Fibroblast of skin of right quadriceps (primary cell): ENCODE data around the gene P2RX3.
"Not testable (repeated sequence)": the region's sequence is repeated elsewhere in the genome, so short reads cannot be mapped to it uniquely, and the experiment has no call there.

ENCODE experiments used
- DNase-seq: peaks from one replicate; pipeline ENCODE4 v3.0.0-alpha.2; 2013

The P2RX3 gene

GRCh38 chr11:57354699-57355098 is 16.5 kb downstream of the P2RX3 start:
- no peak for DNase-seq

DNA sequence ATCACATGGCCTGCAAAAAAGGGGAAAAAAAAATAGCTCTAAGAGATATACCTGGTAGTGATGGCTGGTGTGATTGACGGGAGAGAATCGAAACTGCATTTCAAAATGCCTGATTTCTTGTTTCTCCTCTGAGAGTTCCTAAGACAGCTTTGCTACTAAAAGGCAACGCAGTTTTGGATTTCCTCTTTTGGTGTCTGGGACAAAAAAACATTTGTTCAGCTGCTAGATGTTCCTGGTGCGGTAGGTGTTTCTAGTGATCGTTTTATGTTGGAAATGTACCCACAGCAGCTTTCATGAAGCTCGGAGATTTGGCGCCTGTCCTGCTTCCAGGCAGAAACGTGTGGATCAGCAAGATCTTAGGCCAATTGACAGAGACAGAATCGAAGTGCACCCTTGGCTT is 18.1 kb downstream of the P2RX3 start:
- no peak for DNase-seq

- no peak for DNase-seq
These were observed 19.2 kb downstream of the P2RX3 start for GRCh38 chr11:57357310-57357709.

DNA sequence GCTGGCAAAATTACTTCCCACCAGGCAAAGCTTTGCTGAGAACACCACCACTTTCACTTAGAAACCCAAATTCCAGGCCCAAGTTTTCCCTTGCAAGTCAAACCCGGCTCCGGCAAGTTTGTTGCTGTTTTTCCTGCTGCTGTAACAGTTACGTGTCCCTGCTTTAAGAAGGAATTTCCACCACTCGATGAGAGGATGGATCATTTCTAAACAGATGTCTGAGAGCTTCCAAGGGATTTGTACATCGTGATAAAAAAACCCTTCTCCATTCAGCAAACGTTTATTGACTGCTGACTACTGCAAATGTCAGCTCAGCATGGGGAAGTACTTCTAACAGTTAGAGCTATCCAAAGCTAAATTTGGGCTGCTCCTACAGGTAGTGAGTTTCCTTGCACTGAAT is 19.7 kb downstream of the P2RX3 start:
- DNase-seq, result peak; percentile 16

DNA sequence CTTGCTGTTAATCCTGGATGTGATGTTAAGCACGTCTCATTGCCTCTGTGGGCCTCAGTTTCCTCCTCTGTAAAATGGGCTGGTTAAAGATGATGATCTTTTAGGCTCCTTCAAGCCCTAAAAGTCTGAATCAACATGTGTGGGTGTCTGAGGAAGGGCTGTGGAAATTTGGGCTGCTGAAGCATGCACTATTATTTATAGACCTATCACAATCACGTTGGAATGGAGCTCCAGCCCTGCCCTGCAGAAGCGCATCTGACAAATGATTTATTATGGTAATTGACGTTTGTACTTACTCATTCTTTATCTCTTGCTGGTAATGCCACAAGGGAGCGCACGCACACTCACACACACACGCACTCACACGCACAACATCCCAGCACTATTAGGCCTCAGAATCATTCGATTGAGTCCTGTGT is 20.4 kb downstream of the P2RX3 start:
- DNase-seq, result peak; percentile 20

- DNase-seq, result no peak
These were observed 20.8 kb downstream of the P2RX3 start for GRCh38 chr11:57358991-57359390.

- DNase-seq, result no peak
These were observed 21.2 kb downstream of the P2RX3 start for GRCh38 chr11:57359396-57359795.

GRCh38 chr11:57359896-57360690 is 21.9 kb downstream of the P2RX3 start:
- no peak for DNase-seq

DNA sequence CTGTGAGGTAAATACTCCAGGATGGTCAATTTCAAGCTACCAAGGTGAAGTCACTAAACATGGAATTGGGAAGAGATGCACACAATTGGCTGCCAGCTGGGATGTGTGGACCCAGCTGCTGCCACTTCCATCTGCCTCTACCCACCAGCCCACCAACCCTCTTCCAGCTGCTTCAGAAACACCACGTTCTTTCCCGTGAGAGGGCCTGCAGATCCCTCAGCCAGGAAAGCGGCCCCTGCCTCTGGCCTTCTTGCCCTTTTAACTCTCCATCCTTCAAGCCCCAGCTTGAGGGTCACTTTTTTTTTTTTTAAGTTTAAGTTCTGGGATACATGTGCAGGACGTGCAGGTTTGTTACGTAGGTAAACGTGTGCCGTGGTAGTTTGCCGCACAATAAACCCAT is 22.8 kb downstream of the P2RX3 start:
- no peak for DNase-seq

DNA sequence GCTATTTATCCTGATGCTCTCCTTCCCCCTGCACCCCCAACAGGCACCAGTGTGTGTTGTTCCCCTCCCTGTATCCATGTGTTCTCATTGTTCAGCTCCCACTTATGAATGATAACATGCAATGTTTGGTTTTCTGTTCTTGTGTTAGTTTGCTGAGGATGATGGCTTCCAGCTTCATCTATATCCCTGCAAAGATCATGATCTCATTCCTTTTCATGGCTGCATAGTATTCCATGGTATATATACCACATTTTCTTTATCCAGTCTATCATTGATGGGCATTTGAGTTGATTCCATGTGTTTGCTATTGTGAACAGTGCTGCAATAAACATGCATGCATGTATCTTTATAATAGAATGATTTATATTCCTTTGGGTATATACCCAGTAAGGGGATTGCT is 23.3 kb downstream of the P2RX3 start:
- DNase-seq, result not testable (repeated sequence)

DNA sequence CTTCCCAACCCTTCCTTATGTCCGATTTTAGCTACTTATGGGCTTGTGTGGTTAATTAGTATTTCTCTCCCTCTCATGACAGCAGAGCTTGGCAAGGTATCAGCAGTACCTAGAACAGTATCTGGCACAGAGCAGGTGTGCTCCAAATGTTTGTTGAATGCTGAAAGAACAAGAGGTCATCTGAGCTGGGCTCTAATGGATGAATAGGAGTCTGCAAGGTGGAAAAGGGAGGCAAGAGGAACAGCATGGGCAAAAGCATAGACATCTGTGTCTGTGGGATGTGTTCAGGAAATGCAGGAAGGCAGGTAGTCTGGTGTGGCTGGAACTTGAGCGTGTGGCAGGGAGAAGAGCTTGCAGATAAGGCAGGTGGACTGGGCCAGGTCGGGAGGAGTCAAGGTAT is 23.8 kb downstream of the P2RX3 start:
- DNase-seq, result no peak

DNA sequence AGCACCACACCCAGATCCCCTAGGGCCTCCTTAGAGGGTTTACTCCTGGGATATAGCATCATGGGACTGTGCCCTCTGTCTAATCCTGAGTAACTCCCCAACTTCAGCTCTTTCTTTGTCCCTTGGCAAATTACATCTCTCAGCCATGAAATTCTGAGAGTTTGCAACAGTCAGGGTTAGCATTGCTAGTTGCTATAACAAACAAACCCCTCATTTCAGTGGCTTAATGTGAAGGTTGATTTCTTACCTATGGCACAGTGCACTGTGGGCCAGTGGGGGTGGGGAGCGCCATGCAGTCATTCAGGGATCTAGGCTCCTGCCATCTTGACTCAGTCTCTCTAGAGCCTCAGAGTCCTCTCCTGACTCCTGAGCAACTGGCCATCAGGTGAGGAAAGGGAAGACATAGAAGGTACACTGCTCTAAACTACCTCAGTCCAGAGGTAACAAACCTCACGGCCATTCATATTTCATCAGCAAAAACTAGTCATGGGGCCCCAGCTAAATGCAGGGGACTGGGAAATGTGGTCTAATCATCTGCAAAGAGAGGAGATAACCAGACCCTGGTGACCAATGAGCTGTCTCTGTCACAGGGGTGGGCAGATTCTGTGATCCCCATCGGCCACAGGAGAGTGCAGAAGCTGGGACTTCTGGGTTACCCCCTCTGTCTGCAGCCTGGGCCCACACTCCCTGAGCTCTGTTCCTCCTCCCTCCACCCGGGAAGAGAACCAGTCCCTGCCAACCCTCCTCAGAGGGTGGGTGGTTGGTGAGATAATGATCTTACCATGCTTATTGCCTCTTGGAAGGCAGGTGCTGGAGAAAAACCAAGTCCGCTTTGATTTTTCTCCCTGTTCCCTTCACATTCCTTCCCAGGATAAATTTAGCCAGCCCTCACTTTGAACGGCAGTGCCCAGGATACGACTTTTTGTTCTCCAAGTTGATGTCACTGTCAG is 25.3 kb downstream of the P2RX3 start:
- no peak for DNase-seq

DNA sequence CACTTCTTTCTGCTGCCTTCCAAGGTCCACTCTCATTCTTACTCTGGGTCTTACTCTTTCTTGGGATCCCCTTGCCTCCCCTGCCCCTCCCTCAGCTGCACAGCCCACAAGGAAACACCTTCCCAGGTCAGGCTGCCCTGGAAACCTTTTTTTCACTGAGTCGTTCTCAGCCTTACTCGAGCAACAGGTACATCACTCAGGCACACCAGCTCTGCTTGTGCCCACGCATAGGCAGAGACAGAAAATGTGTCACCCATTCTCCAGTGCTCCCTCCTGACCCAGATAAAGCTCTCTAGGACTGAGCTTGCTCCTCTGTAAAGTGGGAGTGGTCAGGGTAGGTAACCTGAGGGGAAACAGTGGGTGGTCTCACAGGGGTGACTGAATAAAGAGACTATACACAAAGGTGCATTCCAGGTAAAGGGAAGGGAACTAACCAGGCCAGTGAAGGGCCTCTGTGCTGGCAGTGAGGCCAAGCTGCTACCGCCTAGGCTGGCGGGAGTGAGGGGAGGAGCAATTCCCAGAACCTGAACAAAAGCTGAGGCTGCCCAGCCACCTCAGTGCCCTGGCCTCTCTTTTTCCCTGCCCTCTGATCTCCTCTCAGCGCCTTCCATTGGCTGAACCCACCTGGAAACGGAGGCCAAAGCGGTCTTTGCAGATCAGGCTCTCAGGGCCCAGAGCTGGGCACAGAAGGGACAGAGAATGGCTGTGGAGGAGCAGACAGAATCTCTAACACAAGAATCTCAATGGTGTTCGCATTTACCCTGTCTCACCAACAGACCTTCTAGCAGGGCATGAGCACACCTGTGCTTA is 26.9 kb downstream of the P2RX3 start:
- DNase-seq, result no peak

GRCh38 chr11:57368106-57368844 is 30.1 kb downstream of the P2RX3 start:
- DNase-seq, result no peak

GRCh38 chr11:57368845-57369232 is 30.7 kb downstream of the P2RX3 start:
- no peak for DNase-seq

GRCh38 chr11:57370251-57370650 is 32.1 kb downstream of the P2RX3 start:
- no peak for DNase-seq

DNA sequence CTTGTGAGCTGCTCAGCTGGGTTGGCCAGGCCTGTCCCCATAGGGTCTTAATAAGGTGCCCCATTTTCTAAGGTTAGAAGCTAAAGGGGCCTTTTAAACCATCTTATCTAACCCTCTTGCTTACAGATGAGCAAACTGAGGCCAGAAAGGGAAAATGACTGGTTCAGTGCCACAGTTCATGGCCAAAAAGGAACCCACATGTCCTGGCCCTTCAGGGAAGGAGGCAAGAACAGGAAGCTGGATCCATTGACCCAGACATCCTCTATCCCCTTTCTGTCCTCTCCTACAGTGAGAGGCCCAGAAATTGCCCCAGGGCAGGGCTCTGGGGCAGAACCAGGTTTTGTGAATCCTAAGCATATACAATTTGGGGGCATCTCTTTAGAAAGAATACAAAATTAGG is 32.8 kb downstream of the P2RX3 start:
- no peak for DNase-seq

GRCh38 chr11:57373146-57373545 is 35.0 kb downstream of the P2RX3 start:
- no peak for DNase-seq

- no peak for DNase-seq
These were observed 36.8 kb downstream of the P2RX3 start for GRCh38 chr11:57374966-57375365.

- no peak for DNase-seq
These were observed 37.3 kb downstream of the P2RX3 start for GRCh38 chr11:57375490-57375889.

DNA sequence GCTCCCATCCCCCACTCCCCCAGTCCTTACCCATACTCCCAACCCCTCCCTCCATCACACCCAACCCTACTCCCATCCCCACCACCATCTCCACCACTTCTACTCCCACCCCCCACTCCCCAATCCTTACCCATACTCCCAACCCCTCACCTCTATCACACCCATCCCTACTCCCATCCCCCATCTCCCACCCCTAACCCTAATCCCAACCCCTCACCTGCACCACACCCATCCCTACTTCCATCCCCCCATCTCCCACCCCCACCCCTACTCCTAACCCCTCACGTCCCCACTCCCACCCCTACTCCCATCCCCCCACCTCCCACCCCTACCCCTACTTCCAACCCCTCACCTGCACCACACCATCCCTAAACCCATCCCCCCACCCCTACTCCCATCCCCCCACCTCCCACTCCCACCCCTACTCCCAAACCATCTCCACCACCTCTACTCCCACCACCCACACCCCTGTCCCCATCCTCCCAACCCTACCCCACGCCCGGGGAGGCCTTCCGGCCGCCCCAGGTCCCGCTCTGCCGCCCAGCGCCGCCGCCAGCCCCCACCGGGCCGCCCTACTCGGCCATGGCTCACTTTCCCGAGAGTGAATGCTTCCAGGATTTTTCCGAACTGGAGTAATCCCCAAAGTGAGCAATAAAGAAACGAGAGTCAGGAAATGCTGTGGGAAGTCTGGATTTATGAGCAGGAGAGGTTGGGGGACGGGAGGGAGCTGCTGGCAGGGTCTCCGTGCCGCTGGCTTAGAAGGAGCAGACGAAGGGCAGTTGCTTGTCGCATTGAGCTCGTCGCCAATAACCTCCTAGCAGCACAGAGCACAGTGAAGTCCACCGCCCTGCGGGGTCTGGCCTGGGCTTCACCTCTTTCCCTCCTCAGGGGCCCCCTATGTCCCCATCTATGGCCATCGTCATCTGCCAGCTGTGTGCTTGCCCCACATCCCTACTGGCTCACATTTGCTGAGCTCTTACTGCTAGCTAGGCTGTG is 38.2 kb downstream of the P2RX3 start:
- no peak for DNase-seq
